Urinary bladder (tissue), 4 donors: ENCODE data around the gene CRYBG2. TPM values are rescaled to one million over a fixed set of nuclear protein-coding genes. Genes with fewer than 3 reads are reported as not detected.
"Not testable (repeated sequence)": the region's sequence is repeated elsewhere in the genome, so short reads cannot be mapped to it uniquely, and the experiment has no call there.

Experiments used
- DNase-seq: peaks from one replicate; pipeline ENCODE4 v3.0.0-alpha.2; 2015; ENCODE audit errors: extremely low spot score
- H3K27ac ChIP-seq: one replicate; pipeline ENCODE4 v1.5.1; 2013; ENCODE audit warnings: low read depth, mild to moderate bottlenecking, moderate library complexity
- H3K36me3 ChIP-seq: one replicate; pipeline ENCODE4 v1.6.1; 2013; ENCODE audit warnings: mild to moderate bottlenecking, moderate library complexity; ENCODE audit not compliant: insufficient read depth
- H3K4me1 ChIP-seq: one replicate; pipeline ENCODE4 v1.6.1; 2013; ENCODE audit warnings: mild to moderate bottlenecking, moderate library complexity; ENCODE audit not compliant: insufficient read depth
- H3K4me3 ChIP-seq: one replicate; pipeline ENCODE4 v1.5.1; 2013; ENCODE audit warnings: low read depth, low read length
- WGBS: extraction: QIAGEN DNeasy Blood & Tissue Kit; methylation state at CpG from one replicate; pipeline ENCODE4 v1.1.7; 2013; 5-methylcytosine and 5-hydroxymethylcytosine counted together
- polyA plus RNA-seq: library from polyadenylated mRNA; stranded (reverse); fragments of 200-250 nt; gene quantifications from one replicate; pipeline ENCODE4 v1.2.3, GENCODE V29; 2013
- total RNA-seq: library from RNA; depleted of rRNA; stranded (reverse); fragments of >200 nt; gene quantifications from one replicate; pipeline ENCODE4 v1.2.3, GENCODE V29; 2014
- donor health status: healthy with polysubstance abuse.
- donor health status: healthy.

Gene CRYBG2
- total and polyA plus RNA-seq, 2 donors, result 1.5 to 3.3 TPM

GRCh38 chr1:26330276-26330675 lies 23.7 kb downstream of the CRYBG2 start:
- no peaks in the 10 kb centered on the region for H3K36me3 ChIP-seq
- H3K27ac ChIP-seq, result no peak overlapping the region
- H3K4me1 ChIP-seq, result no peaks in the 10 kb centered on the region
- DNase-seq, result no peak
- 75% methylated on average over 5 of the region's 5 CpGs for WGBS
- H3K4me3 ChIP-seq, result no peak overlapping the region

GRCh38 chr1:26329380-26329779 lies 24.6 kb downstream of the CRYBG2 start:
- H3K36me3 ChIP-seq, H3K4me3 ChIP-seq, DNase-seq, H3K4me1 ChIP-seq, H3K27ac ChIP-seq: not testable (repeated sequence)
- 92% methylated on average over 4 of the region's 4 CpGs for WGBS

GRCh38 chr1:26328597-26328996 lies 25.3 kb downstream of the CRYBG2 start:
- H3K27ac ChIP-seq, result no peak overlapping the region
- WGBS, result 71% methylated on average over 8 of the region's 8 CpGs
- DNase-seq, result no peak
- no peak overlapping the region for H3K4me3 ChIP-seq
- no peaks in the 10 kb centered on the region for H3K36me3 ChIP-seq
- no peaks in the 10 kb centered on the region for H3K4me1 ChIP-seq

GRCh38 chr1:26327956-26328362 lies 26.0 kb downstream of the CRYBG2 start:
- Histone ChIP-seq H3K4me3 (no peak overlapping the region), H3K27ac (no peak overlapping the region), H3K36me3 (no peaks in the 10 kb centered on the region), H3K4me1 (no peaks in the 10 kb centered on the region)
- WGBS, result 75% methylated on average over 8 of the region's 8 CpGs
- DNase-seq, result no peak

- WGBS, result 75% methylated on average over 3 of the region's 3 CpGs
Measured at GRCh38 chr1:26324550-26324949, 29.4 kb downstream of the CRYBG2 start.

GRCh38 chr1:26323382-26323781 lies 30.5 kb downstream of the CRYBG2 start:
- WGBS, result 92% methylated on average over 2 of the region's 2 CpGs

More at GRCh38 chr1:26324550-26324949, 29.4 kb downstream of the CRYBG2 start:
- no peaks in the 10 kb centered on the region for H3K36me3 ChIP-seq
- H3K4me3 ChIP-seq, result no peak overlapping the region
- H3K4me1 ChIP-seq, result no peaks in the 10 kb centered on the region
- no peak for DNase-seq
- no peak overlapping the region for H3K27ac ChIP-seq

GRCh38 chr1:26322042-26322331 lies 31.9 kb downstream of the CRYBG2 start:
- WGBS, result 68% methylated on average over 10 of the region's 10 CpGs
- H3K4me1 ChIP-seq, result no peaks in the 10 kb centered on the region
- no peak overlapping the region for H3K27ac ChIP-seq
- H3K4me3 ChIP-seq, result no peak overlapping the region
- DNase-seq, result no peak
- no peaks in the 10 kb centered on the region for H3K36me3 ChIP-seq

More at GRCh38 chr1:26323382-26323781, 30.5 kb downstream of the CRYBG2 start:
- Histone ChIP-seq H3K36me3 (no peaks in the 10 kb centered on the region), H3K4me3 (no peak overlapping the region), H3K27ac (no peak overlapping the region), H3K4me1 (no peaks in the 10 kb centered on the region)
- DNase-seq, result no peak

GRCh38 chr1:26321315-26322041 lies 32.5 kb downstream of the CRYBG2 start:
- H3K27ac ChIP-seq, result no peak overlapping the region
- DNase-seq, result peak; percentile 42
- 13% methylated on average over 16 of the region's 16 CpGs for WGBS
- H3K36me3 ChIP-seq, result no peaks in the 10 kb centered on the region
- H3K4me1 ChIP-seq, result no peaks in the 10 kb centered on the region
- H3K4me3 ChIP-seq, result no peak overlapping the region

- no peak overlapping the region for H3K4me3 ChIP-seq
- H3K36me3 ChIP-seq, result no peaks in the 10 kb centered on the region
- no peaks in the 10 kb centered on the region for H3K4me1 ChIP-seq
- no peak for DNase-seq
- 76% methylated on average over 2 of the region's 2 CpGs for WGBS
- no peak overlapping the region for H3K27ac ChIP-seq
Measured at GRCh38 chr1:26320896-26321295, 33.0 kb downstream of the CRYBG2 start.

- no peaks in the 10 kb centered on the region for H3K4me1 ChIP-seq
- 84% methylated on average over 9 of the region's 9 CpGs for WGBS
- no peak overlapping the region for H3K27ac ChIP-seq
- H3K4me3 ChIP-seq, result peak overlapping the region; percentile 16
- DNase-seq, result no peak
- H3K36me3 ChIP-seq, result no peaks in the 10 kb centered on the region
Measured at GRCh38 chr1:26318338-26319064, 35.4 kb downstream of the CRYBG2 start.

GRCh38 chr1:26317612-26318337 lies 36.2 kb downstream of the CRYBG2 start, which contains the start of gene CD52:
Gene CD52 (plus strand): TSS chr1:26317958. CDS start chr1:26318018, 60 bp downstream.
- H3K36me3 ChIP-seq, result no peaks in the 10 kb centered on the region
- no peak within 1 kb of the TSS for H3K27ac ChIP-seq
- peak within 1 kb of the TSS; percentile 16 for H3K4me3 ChIP-seq
- WGBS, result 65% methylated on average over 12 of the region's 12 CpGs
- no peaks in the 10 kb centered on the region for H3K4me1 ChIP-seq
- DNase-seq, result no peak

- no peaks in the 10 kb centered on the region for H3K4me1 ChIP-seq
- no peak overlapping the region for H3K27ac ChIP-seq
- H3K4me3 ChIP-seq, result no peak overlapping the region
- 86% methylated on average over 2 of the region's 2 CpGs for WGBS
- DNase-seq, result no peak
- H3K36me3 ChIP-seq, result no peaks in the 10 kb centered on the region
Measured at GRCh38 chr1:26317146-26317545, 36.8 kb downstream of the CRYBG2 start.

GRCh38 chr1:26315874-26316850 lies 37.8 kb downstream of the CRYBG2 start:
- H3K36me3 ChIP-seq, result no peaks in the 10 kb centered on the region
- 82% methylated on average over 8 of the region's 8 CpGs for WGBS
- no peak overlapping the region for H3K27ac ChIP-seq
- H3K4me3 ChIP-seq, result no peak overlapping the region
- H3K4me1 ChIP-seq, result no peaks in the 10 kb centered on the region
- DNase-seq, result no peak
